22Rv1 (cell line): ENCODE data around the gene ASB13.

ENCODE experiments used
- ZFX ChIP-seq: fragments of 450-650 bp; IDR thresholded peaks from 2 replicates; pipeline ENCODE4 v1.6.1; 2017; ENCODE audit warnings: antibody characterized with exemption, borderline replicate concordance
- TF ChIP-seq, protein P1 (sequence below): fragments of 450-650 bp; IDR thresholded peaks from 2 replicates; pipeline ENCODE4 v1.5.1; 2017; ENCODE audit warnings: mild to moderate bottlenecking

DNA sequence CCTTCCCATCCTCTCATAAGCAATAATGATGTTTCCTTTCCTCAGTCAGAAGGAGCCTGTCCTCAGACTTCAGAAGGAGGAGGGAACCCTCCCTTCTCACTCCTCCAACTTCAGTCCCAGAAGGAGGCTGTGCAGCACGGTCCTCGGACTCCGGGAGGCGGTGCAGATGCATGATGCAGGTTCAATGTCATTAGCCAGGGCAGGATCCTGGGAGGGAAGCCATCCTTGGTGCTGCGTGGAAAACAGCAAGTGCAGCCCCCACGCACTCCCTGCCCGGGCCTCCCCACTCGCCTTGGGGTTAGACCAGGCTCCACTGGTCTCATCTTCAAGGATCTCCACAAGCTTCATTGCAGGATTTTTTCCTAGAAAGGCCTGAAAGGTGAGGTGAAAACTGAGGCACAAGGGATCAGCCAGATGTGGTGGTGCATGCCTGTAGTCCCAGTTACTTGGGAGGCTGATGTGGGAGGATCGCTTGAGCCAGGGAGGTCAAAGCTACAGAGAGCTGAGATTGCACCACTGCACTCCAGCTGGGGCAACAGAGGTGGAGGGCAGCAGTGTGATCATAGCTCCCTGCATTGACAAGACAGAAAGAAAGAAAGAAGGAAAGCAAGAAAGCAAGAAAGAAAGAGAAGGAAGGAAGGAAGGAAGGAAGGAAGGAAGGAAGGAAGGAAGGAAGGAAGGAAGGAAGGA is 62.0 kb downstream of the ASB13 start:
- TF ChIP-seq, protein P1, sequence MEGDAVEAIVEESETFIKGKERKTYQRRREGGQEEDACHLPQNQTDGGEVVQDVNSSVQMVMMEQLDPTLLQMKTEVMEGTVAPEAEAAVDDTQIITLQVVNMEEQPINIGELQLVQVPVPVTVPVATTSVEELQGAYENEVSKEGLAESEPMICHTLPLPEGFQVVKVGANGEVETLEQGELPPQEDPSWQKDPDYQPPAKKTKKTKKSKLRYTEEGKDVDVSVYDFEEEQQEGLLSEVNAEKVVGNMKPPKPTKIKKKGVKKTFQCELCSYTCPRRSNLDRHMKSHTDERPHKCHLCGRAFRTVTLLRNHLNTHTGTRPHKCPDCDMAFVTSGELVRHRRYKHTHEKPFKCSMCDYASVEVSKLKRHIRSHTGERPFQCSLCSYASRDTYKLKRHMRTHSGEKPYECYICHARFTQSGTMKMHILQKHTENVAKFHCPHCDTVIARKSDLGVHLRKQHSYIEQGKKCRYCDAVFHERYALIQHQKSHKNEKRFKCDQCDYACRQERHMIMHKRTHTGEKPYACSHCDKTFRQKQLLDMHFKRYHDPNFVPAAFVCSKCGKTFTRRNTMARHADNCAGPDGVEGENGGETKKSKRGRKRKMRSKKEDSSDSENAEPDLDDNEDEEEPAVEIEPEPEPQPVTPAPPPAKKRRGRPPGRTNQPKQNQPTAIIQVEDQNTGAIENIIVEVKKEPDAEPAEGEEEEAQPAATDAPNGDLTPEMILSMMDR, result no peak
- TF ChIP-seq ZFX, result no peak
